H9 (cell line): ENCODE results near the gene ZNF20. TPM values are rescaled to one million over a fixed set of nuclear protein-coding genes. Genes with fewer than 3 reads are reported as not detected.

ENCODE experiments used
- DNase-seq: peaks from one replicate; pipeline ENCODE4 v3.0.0-alpha.2; 2017
- H2AFZ ChIP-seq: one replicate; pipeline ENCODE4 v1.6.1; 2013; ENCODE audit warnings: mild to moderate bottlenecking, low read length, control low read depth, moderate library complexity
- H2AK5ac ChIP-seq: 2 replicates; pipeline ENCODE4 v1.6.1; 2013; ENCODE audit warnings: low read length, control low read depth, mixed read lengths; ENCODE audit not compliant: insufficient read length
- H2BK120ac ChIP-seq: one replicate; pipeline ENCODE4 v1.6.1; 2013; ENCODE audit warnings: low read depth, mild to moderate bottlenecking, low read length, control low read depth, inconsistent platforms; ENCODE audit not compliant: poor library complexity, severe bottlenecking
- H2BK12ac ChIP-seq: 2 replicates; pipeline ENCODE4 v1.6.1; 2013; ENCODE audit warnings: low read length, control low read depth, mixed read lengths, low read depth; ENCODE audit not compliant: insufficient read length
- H2BK15ac ChIP-seq: 2 replicates; pipeline ENCODE4 v1.6.1; 2013; ENCODE audit warnings: low read depth, low read length, control low read depth
- H2BK20ac ChIP-seq: one replicate; pipeline ENCODE4 v1.6.1; 2013; ENCODE audit warnings: low read depth, mild to moderate bottlenecking, low read length, control low read depth, inconsistent platforms; ENCODE audit not compliant: poor library complexity, severe bottlenecking
- H2BK5ac ChIP-seq: 2 replicates; pipeline ENCODE4 v1.6.1; 2013; ENCODE audit warnings: low read length, control low read depth, mixed read lengths; ENCODE audit not compliant: insufficient read length
- H3K14ac ChIP-seq: 2 replicates; pipeline ENCODE4 v1.6.1; 2013; ENCODE audit warnings: low read length, control low read depth; ENCODE audit not compliant: insufficient read depth
- H3K18ac ChIP-seq: 2 replicates; pipeline ENCODE4 v1.6.1; 2013; ENCODE audit warnings: low read depth, mild to moderate bottlenecking, mixed read lengths, low read length, control low read depth; ENCODE audit not compliant: insufficient read length
- H3K23ac ChIP-seq: 2 replicates; pipeline ENCODE4 v1.6.1; 2013; ENCODE audit warnings: low read length, control low read depth, mixed read lengths, low read depth; ENCODE audit not compliant: insufficient read length
- H3K23me2 ChIP-seq: 2 replicates; pipeline ENCODE4 v1.6.1; 2013; ENCODE audit warnings: low read depth, mild to moderate bottlenecking, mixed read lengths, low read length, control low read depth; ENCODE audit not compliant: insufficient read length, poor library complexity, severe bottlenecking
- H3K27ac ChIP-seq: 2 replicates; pipeline ENCODE4 v1.5.1; 2013; ENCODE audit warnings: low read length, control low read depth, mixed read lengths, low read depth; ENCODE audit not compliant: insufficient read length
- H3K27me3 ChIP-seq: 2 replicates; pipeline ENCODE4 v1.6.1; 2013; ENCODE audit warnings: low read length, control low read depth, inconsistent platforms; ENCODE audit not compliant: insufficient read depth
- H3K4ac ChIP-seq: 2 replicates; pipeline ENCODE4 v1.6.1; 2013; ENCODE audit warnings: low read depth, mild to moderate bottlenecking, control low read depth, inconsistent platforms, low read length, moderate library complexity
- H3K4me1 ChIP-seq: 2 replicates; pipeline ENCODE4 v1.6.1; 2013; ENCODE audit warnings: low read length, control low read depth, inconsistent platforms; ENCODE audit not compliant: insufficient read depth
- H3K4me2 ChIP-seq: 2 replicates; pipeline ENCODE4 v1.6.1; 2013; ENCODE audit warnings: low read length, control low read depth, mixed read lengths; ENCODE audit not compliant: insufficient read length, insufficient read depth
- H3K56ac ChIP-seq: 2 replicates; pipeline ENCODE4 v1.6.1; 2013; ENCODE audit warnings: low read depth, mild to moderate bottlenecking, mixed read lengths, low read length, control low read depth; ENCODE audit not compliant: insufficient read length
- H3K79me1 ChIP-seq: 2 replicates; pipeline ENCODE4 v1.6.1; 2013; ENCODE audit warnings: low read depth, mild to moderate bottlenecking, moderate library complexity, low read length, control low read depth, inconsistent platforms; ENCODE audit not compliant: insufficient read depth, poor library complexity, severe bottlenecking
- H3K79me2 ChIP-seq: 2 replicates; pipeline ENCODE4 v1.6.1; 2013; ENCODE audit warnings: low read length, control low read depth, inconsistent platforms; ENCODE audit not compliant: insufficient read depth
- H3K9ac ChIP-seq: 2 replicates; pipeline ENCODE4 v1.6.1; 2013; ENCODE audit warnings: low read length, control low read depth, mixed read lengths; ENCODE audit not compliant: insufficient read length; ENCODE audit errors: extremely low read depth
- H3K9me3 ChIP-seq: one replicate; pipeline ENCODE4 v1.6.1; 2013; ENCODE audit warnings: low read depth, low read length, inconsistent platforms; ENCODE audit not compliant: control insufficient read depth
- H3T11ph ChIP-seq: one replicate; pipeline ENCODE4 v1.6.1; 2013; ENCODE audit warnings: mild to moderate bottlenecking, low read length, control low read depth, inconsistent platforms
- H4K20me1 ChIP-seq: one replicate; pipeline ENCODE4 v1.6.1; 2013; ENCODE audit not compliant: control insufficient read depth, insufficient read length, insufficient read depth
- H4K5ac ChIP-seq: 2 replicates; pipeline ENCODE4 v1.6.1; 2013; ENCODE audit warnings: low read depth, mild to moderate bottlenecking, mixed read lengths, low read length, control low read depth; ENCODE audit not compliant: insufficient read length
- H4K8ac ChIP-seq: replicated peaks from 2 replicates; pipeline ENCODE4 v1.6.1; 2013; ENCODE audit warnings: low read length, control low read depth, mixed read lengths, low read depth; ENCODE audit not compliant: insufficient read length
- H4K91ac ChIP-seq: 2 replicates; pipeline ENCODE4 v1.6.1; 2013; ENCODE audit warnings: low read depth, mild to moderate bottlenecking, moderate library complexity, mixed read lengths, low read length, control low read depth; ENCODE audit not compliant: insufficient read length
- H3K27ac Mint-ChIP-seq, 3 experiments: 2 replicates in 2 of 3; 3 replicates in 1 of 3; pipeline ENCODE4 v1.8.0; 2020 to 2021; ENCODE audit warnings: mixed read lengths in 3 of 3, mild to moderate bottlenecking in 1 of 3, moderate library complexity in 1 of 3
- H3K27me3 Mint-ChIP-seq: 2 replicates; pipeline ENCODE4 v1.8.0; 2021; ENCODE audit warnings: low read depth, mild to moderate bottlenecking, moderate library complexity, mixed read lengths
- H3K36me3 Mint-ChIP-seq, 3 experiments: 2 replicates in 2 of 3; 3 replicates in 1 of 3; pipeline ENCODE4 v1.8.0; 2020 to 2021; ENCODE audit warnings: low read depth in 3 of 3, mixed read lengths in 3 of 3; ENCODE audit not compliant: insufficient read depth in 1 of 3
- H3K4me1 Mint-ChIP-seq, 2 experiments: 2 replicates each; pipeline ENCODE4 v1.8.0; 2020; ENCODE audit warnings: mixed read lengths in 2 of 2
- H3K4me3 Mint-ChIP-seq, 2 experiments: 2 replicates in 1 of 2; 3 replicates in 1 of 2; pipeline ENCODE4 v1.8.0; 2020 to 2021; ENCODE audit warnings: mild to moderate bottlenecking in 2 of 2, mixed read lengths in 2 of 2, moderate library complexity in 1 of 2
- H3K9me3 Mint-ChIP-seq, 2 experiments: 2 replicates in 1 of 2; 3 replicates in 1 of 2; pipeline ENCODE4 v1.8.0; 2020; ENCODE audit warnings: mild to moderate bottlenecking in 2 of 2, mixed read lengths in 2 of 2, moderate library complexity in 1 of 2
- CTCF ChIP-seq: fragments of 200-600 bp; sonication (generic); conservative IDR thresholded peaks from 3 replicates; pipeline ENCODE4 v1.8.0; 2021; ENCODE audit warnings: antibody characterized with exemption, mild to moderate bottlenecking
- WGBS: extraction: QIAGEN DNeasy Blood & Tissue Kit; methylation state at CpG from one replicate; pipeline ENCODE4 v1.1.7; 2013; ENCODE audit warnings: missing lambda C conversion rate, low lambda C conversion rate, mixed read lengths; ENCODE audit not compliant: insufficient read length; ENCODE audit errors: extremely low coverage; 5-methylcytosine and 5-hydroxymethylcytosine counted together
- total RNA-seq: library from RNA; stranded (reverse); gene quantifications from 2 replicates; pipeline ENCODE4 v1.2.1, GENCODE V29; 2021

ZNF20 gene
- total RNA-seq, 1 experiment from 2014 or later: 5.6 TPM

- no peak within 1 kb of the TSS for H3K56ac ChIP-seq
- H3K4me2 ChIP-seq: peak within 1 kb of the TSS; percentile 94
- peaks cover 10% of the 10 kb centered on the region; the same call in 1 of the 2 replicates for H3K79me2 ChIP-seq
- H3K9me3 ChIP-seq: no peaks in the 10 kb centered on the region
- Mint-ChIP-seq H3K4me3 (peak within 1 kb of the TSS; percentile 91 to 95), H3K9me3 (peaks cover 0 to 16% of the 10 kb centered on the region in 2 experiments; a peak in 3 of 5 replicates), H3K27ac (peak within 1 kb of the TSS; percentile 95 to 98 (median 96); a peak in 6 of 7 replicates), H3K27me3 (no peaks in the 10 kb centered on the region; the same call in 1 of the 2 replicates), H3K36me3 (peaks cover 23 to 35% (median 32%) of the 10 kb centered on the region in 3 experiments), H3K4me1 (peaks cover 10 to 15% of the 10 kb centered on the region in 2 experiments)
- H3T11ph ChIP-seq: no peak within 1 kb of the TSS
- no peak within 1 kb of the TSS for H2BK15ac ChIP-seq
- peak within 1 kb of the TSS; percentile 2 for H2BK12ac ChIP-seq
- H4K5ac ChIP-seq: no peak within 1 kb of the TSS
- H3K18ac ChIP-seq: peak within 1 kb of the TSS; percentile 96
- H2BK5ac ChIP-seq: peak within 1 kb of the TSS; percentile 81
- no peak within 1 kb of the TSS for H2AFZ ChIP-seq
- H3K79me1 ChIP-seq: peaks cover 15% of the 10 kb centered on the region
- H3K23me2 ChIP-seq: peaks cover 4% of the 10 kb centered on the region
- no CpG with 5 or more reads among the region's 58 CpGs for WGBS
- H3K9ac ChIP-seq: peak within 1 kb of the TSS; percentile 99
- H4K91ac ChIP-seq: peak within 1 kb of the TSS; percentile 73
- H4K8ac ChIP-seq: no peak within 1 kb of the TSS
- H3K14ac ChIP-seq: peak within 1 kb of the TSS; percentile 100
- H2BK20ac ChIP-seq: no peak within 1 kb of the TSS
- no peaks in the 10 kb centered on the region for H3K27me3 ChIP-seq
- TF ChIP-seq CTCF: no peak
- H3K23ac ChIP-seq: no peak within 1 kb of the TSS
- peak; percentile 97 for DNase-seq
- H3K4me1 ChIP-seq: peaks cover 4% of the 10 kb centered on the region; the same call in 1 of the 2 replicates
- H3K27ac ChIP-seq: peak within 1 kb of the TSS; percentile 19
- H3K4ac ChIP-seq: peak within 1 kb of the TSS; percentile 62
- peak within 1 kb of the TSS; percentile 16 for H2BK120ac ChIP-seq
- H4K20me1 ChIP-seq: no peaks in the 10 kb centered on the region
- H2AK5ac ChIP-seq: no peak within 1 kb of the TSS
These were observed 16.3 kb upstream of the ZNF20 start, which contains the start of gene ZNF625 for GRCh38 chr19:12156223-12157058. ZNF625 (minus strand) TSS chr19:12156734; CDS start chr19:12156558, 176 bp downstream.
